K562 (cell line): Measurements from ENCODE around the gene TAS1R3. TPM values are rescaled to one million over a fixed set of nuclear protein-coding genes. Genes with fewer than 3 reads are reported as not detected.

Source experiments
- ATF2 ChIP-seq: sonication (generic); formaldehyde crosslinking; IDR thresholded peaks from 2 replicates; pipeline ENCODE4 v1.8.1; 2022; ENCODE audit warnings: missing genetic modification reagents
- CBX8 ChIP-seq: fragments of 200-600 bp; sonication (generic); IDR thresholded peaks from 2 replicates; pipeline ENCODE4 v1.6.1; 2012; ENCODE audit warnings: borderline replicate concordance, mixed run types, low read depth, mild to moderate bottlenecking, moderate library complexity, mixed read lengths, low read length, control low read depth, inconsistent platforms; ENCODE audit not compliant: poor library complexity, severe bottlenecking; ENCODE audit errors: extremely low read depth
- FOXA3 ChIP-seq, 2 experiments: fragments of 450-650 bp in 1 of 2; sonication (generic) in 1 of 2; formaldehyde crosslinking; IDR thresholded peaks in 1 of 2; conservative IDR thresholded peaks in 1 of 2; 2 replicates each; pipeline versions ENCODE4 v1.4.0 to v1.8.0; 2020 to 2022; ENCODE audit warnings: mild to moderate bottlenecking in 2 of 2, missing genetic modification reagents in 1 of 2
- HSF4 ChIP-seq: fragments of 250-450 bp; sonication (Bioruptor Pico); IDR thresholded peaks from 2 replicates; pipeline ENCODE4 v2.1.2; 2022; ENCODE audit warnings: mild to moderate bottlenecking, moderate library complexity, borderline replicate concordance
- PHF8 ChIP-seq: fragments of 200-600 bp; sonication (generic); IDR thresholded peaks from 2 replicates; pipeline ENCODE4 v1.6.1; 2012; ENCODE audit warnings: mixed run types, mild to moderate bottlenecking, inconsistent platforms, low read length, moderate library complexity, borderline replicate concordance
- POLR2AphosphoS5 ChIP-seq: IDR thresholded peaks from 2 replicates; pipeline ENCODE4 v1.6.1; 2011; ENCODE audit warnings: mild to moderate bottlenecking, low read depth, low read length, moderate library complexity; ENCODE audit not compliant: control insufficient read depth, insufficient read depth
- POLR2G ChIP-seq: fragments of 200-400 bp; formaldehyde crosslinking; IDR thresholded peaks from 2 replicates; pipeline ENCODE4 v1.6.1; 2017; ENCODE audit warnings: low read depth, mild to moderate bottlenecking, antibody characterized with exemption, low read length, moderate library complexity
- SMAD1 ChIP-seq: fragments of 150-350 bp; IDR thresholded peaks from 2 replicates; pipeline ENCODE4 v1.6.1; 2014; ENCODE audit warnings: low read length, low read depth; ENCODE audit not compliant: partially characterized antibody
- SNRNP70 ChIP-seq: fragments of 200-400 bp; formaldehyde crosslinking; optimal IDR thresholded peaks from 2 replicates; pipeline ENCODE3; 2017; ENCODE audit warnings: low read depth, low read length
- SREBF1 ChIP-seq: fragments of 150-350 bp; IDR thresholded peaks from 2 replicates; pipeline ENCODE4 v1.6.1; 2014; ENCODE audit warnings: antibody characterized with exemption, low read depth, low read length, borderline replicate concordance
- UBTF ChIP-seq, 2 experiments: IDR thresholded peaks; 2 replicates each; pipeline ENCODE4 v1.6.1; 2012; ENCODE audit warnings: improper control_type of control experiment in 2 of 2, low read depth in 2 of 2, low read length in 2 of 2, borderline replicate concordance in 1 of 2
- ZNF384 ChIP-seq: IDR thresholded peaks from 2 replicates; pipeline ENCODE4 v1.6.1; 2012; ENCODE audit warnings: low read depth, low read length, improper control_type of control experiment
- polyA plus RNA-seq, 8 experiments: library from polyadenylated mRNA; depleted of rRNA in 4 of 8; stranded (reverse) in 5 of 8; unstranded in 3 of 8; fragments of >200 nt; fragmentation: Nextera tagmentation in 2 of 8; fragmentation: Illumina TruSeq in 1 of 8; extraction: Ambion mirVana in 2 of 8; extraction: Trizol in 1 of 8; gene quantifications; 2 replicates each; pipeline versions ENCODE4 v1.2.1 to v1.2.3, GENCODE V29; 2011 to 2014; ENCODE audit warnings: inconsistent platforms in 1 of 8, missing spikeins in 1 of 8
- total RNA-seq, 7 experiments: library from RNA; depleted of rRNA in 6 of 7; stranded (reverse); fragments of >200 nt in 6 of 7; fragmentation: Illumina TruSeq in 2 of 7; extraction: Trizol in 2 of 7; gene quantifications; 2 replicates each; pipeline versions ENCODE4 v1.2.1 to v1.2.3, GENCODE V29; 2011 to 2021; ENCODE audit warnings: low replicate concordance in 1 of 7
- TF ChIP-seq, protein P1 (sequence below), 2 experiments: fragments of 450-650 bp; conservative IDR thresholded peaks; 2 replicates each; pipeline ENCODE4 v1.6.1; 2017; ENCODE audit warnings: mild to moderate bottlenecking in 2 of 2, moderate library complexity in 2 of 2
- TF ChIP-seq, protein P2 (sequence below): sonication (generic); formaldehyde crosslinking; IDR thresholded peaks from 2 replicates; pipeline ENCODE4 v1.8.0; 2023; ENCODE audit warnings: missing genetic modification reagents, mild to moderate bottlenecking, borderline replicate concordance

Gene TAS1R3
- total and polyA plus RNA-seq, 9 of the 15 experiments (the other 6 are each of a cell fraction or from before 2014, with no cell fraction given), result 0.07 to 0.13 TPM; not detected in 7

- TF ChIP-seq HSF4 (CRISPR knock-in tag) (no peak), FOXA3 (CRISPR knock-in tag; conservative IDR thresholded peaks at IDR 0.05 in 1 of 2, IDR thresholded peaks at IDR 0.05 in 1 of 2) (no peak), ATF2 (no peak), SMAD1 (no peak), PHF8 (no peak), POLR2G (peak; percentile 1; the same call in 1 of the 2 replicates), POLR2AphosphoS5 (0 out of 2 replicates have a peak, but pooled peaks have one; percentile 3), SREBF1 (no peak), CBX8 (no peak), SNRNP70 (no peak), ZNF384 (no peak), UBTF (IDR thresholded peaks at IDR 0.05; ENCODE audit: borderline replicate concordance in 1 of 2, low read depth in 2 of 2, low read length in 2 of 2) (no peak)
- TF ChIP-seq, protein P1, sequence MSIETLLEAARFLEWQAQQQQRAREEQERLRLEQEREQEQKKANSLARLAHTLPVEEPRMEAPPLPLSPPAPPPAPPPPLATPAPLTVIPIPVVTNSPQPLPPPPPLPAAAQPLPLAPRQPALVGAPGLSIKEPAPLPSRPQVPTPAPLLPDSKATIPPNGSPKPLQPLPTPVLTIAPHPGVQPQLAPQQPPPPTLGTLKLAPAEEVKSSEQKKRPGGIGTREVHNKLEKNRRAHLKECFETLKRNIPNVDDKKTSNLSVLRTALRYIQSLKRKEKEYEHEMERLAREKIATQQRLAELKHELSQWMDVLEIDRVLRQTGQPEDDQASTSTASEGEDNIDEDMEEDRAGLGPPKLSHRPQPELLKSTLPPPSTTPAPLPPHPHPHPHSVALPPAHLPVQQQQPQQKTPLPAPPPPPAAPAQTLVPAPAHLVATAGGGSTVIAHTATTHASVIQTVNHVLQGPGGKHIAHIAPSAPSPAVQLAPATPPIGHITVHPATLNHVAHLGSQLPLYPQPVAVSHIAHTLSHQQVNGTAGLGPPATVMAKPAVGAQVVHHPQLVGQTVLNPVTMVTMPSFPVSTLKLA (conservative IDR thresholded peaks at IDR 0.05), result no peak
- TF ChIP-seq, protein P2, sequence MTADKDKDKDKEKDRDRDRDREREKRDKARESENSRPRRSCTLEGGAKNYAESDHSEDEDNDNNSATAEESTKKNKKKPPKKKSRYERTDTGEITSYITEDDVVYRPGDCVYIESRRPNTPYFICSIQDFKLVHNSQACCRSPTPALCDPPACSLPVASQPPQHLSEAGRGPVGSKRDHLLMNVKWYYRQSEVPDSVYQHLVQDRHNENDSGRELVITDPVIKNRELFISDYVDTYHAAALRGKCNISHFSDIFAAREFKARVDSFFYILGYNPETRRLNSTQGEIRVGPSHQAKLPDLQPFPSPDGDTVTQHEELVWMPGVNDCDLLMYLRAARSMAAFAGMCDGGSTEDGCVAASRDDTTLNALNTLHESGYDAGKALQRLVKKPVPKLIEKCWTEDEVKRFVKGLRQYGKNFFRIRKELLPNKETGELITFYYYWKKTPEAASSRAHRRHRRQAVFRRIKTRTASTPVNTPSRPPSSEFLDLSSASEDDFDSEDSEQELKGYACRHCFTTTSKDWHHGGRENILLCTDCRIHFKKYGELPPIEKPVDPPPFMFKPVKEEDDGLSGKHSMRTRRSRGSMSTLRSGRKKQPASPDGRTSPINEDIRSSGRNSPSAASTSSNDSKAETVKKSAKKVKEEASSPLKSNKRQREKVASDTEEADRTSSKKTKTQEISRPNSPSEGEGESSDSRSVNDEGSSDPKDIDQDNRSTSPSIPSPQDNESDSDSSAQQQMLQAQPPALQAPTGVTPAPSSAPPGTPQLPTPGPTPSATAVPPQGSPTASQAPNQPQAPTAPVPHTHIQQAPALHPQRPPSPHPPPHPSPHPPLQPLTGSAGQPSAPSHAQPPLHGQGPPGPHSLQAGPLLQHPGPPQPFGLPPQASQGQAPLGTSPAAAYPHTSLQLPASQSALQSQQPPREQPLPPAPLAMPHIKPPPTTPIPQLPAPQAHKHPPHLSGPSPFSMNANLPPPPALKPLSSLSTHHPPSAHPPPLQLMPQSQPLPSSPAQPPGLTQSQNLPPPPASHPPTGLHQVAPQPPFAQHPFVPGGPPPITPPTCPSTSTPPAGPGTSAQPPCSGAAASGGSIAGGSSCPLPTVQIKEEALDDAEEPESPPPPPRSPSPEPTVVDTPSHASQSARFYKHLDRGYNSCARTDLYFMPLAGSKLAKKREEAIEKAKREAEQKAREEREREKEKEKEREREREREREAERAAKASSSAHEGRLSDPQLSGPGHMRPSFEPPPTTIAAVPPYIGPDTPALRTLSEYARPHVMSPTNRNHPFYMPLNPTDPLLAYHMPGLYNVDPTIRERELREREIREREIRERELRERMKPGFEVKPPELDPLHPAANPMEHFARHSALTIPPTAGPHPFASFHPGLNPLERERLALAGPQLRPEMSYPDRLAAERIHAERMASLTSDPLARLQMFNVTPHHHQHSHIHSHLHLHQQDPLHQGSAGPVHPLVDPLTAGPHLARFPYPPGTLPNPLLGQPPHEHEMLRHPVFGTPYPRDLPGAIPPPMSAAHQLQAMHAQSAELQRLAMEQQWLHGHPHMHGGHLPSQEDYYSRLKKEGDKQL, result no peak
These were observed 17.4 kb upstream of the TAS1R3 start (continued) for GRCh38 chr1:1313500-1314236.
